Posterior vena cava (tissue), 2 donors: Measurements from ENCODE around the gene BLVRA. TPM values are rescaled to one million over a fixed set of nuclear protein-coding genes. Genes with fewer than 3 reads are reported as not detected.
"Not testable (repeated sequence)": the region's sequence is repeated elsewhere in the genome, so short reads cannot be mapped to it uniquely, and the experiment has no call there.

Source experiments
- DNase-seq: peaks from one replicate; pipeline ENCODE4 v3.0.0-alpha.2; 2020; ENCODE audit warnings: low spot score
- intact Hi-C, 2 donors: fragments of 100-400 bp; cut with DNase I; formaldehyde crosslinking; loops; one replicate each; pipeline versions ENCODE4 v1.14.1 to v1.14.2; 2022 to 2023
- total RNA-seq, 2 donors: library from RNA; stranded (reverse); fragmentation: NEBNext Ultra II Directional; extraction: Animal tissue kit (Norgen Biotek cat#: 25700); gene quantifications; one replicate each; pipeline ENCODE4 v1.2.1, GENCODE V29; 2021
- donor health status: DM: yes; HTN: yes; CAD: no.
- donor health status: DM: yes; HTN: yes; CAD: no.

BLVRA gene
- total RNA-seq, 2 donors from 2014 or later: 54.2 to 63.0 TPM

GRCh38 chr7:43764807-43765491, 6.5 kb downstream of the BLVRA start:
- DNase-seq: peak; percentile 34
- intact Hi-C loops: no loop called here

DNA sequence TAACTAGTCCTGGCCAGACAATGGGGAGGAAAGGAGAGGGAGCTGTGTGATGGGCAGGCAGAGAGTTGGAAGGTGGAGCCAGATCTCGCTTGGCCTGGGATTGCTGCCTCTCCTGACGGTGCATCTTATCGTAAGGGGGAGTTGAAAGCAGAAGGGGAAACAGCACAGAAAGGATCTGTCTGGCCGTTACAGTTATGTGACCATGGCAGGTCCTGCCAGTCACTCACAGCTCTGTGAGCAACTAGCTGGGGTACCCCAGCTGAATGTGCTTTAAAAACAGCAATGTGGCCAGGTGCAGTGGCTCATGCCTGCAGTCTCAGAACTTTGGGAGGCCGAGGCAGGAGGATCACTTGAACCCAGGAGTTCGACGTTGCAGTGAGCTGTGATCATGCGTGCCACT, 8.1 kb downstream of the BLVRA start:
- peak; percentile 37 for DNase-seq
- intact Hi-C loops: no loop called here

DNA sequence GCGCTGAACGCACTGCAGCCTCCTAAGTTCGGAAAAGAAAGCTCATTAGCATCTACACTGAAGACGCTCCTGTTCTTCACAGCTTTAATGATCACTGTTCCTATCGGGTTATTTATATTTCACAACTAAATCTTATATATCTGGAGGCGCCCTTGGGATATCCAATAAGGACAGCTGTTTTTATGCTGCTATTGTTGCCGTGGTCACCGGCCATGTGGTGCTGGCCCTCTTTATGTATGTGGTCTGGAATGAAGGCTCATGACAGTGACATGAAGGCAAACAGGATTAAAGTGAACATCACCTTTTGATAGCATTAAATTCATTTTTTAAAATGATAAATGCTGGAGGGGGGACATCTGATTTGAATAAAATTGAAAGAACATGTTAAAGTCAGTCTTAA, 8.8 kb downstream of the BLVRA start:
- intact Hi-C loops: no loop called here
- peak; percentile 62 for DNase-seq

GRCh38 chr7:43768201-43768886, 9.9 kb downstream of the BLVRA start:
- peak; percentile 44 for DNase-seq
- intact Hi-C loops: no loop called here

DNA sequence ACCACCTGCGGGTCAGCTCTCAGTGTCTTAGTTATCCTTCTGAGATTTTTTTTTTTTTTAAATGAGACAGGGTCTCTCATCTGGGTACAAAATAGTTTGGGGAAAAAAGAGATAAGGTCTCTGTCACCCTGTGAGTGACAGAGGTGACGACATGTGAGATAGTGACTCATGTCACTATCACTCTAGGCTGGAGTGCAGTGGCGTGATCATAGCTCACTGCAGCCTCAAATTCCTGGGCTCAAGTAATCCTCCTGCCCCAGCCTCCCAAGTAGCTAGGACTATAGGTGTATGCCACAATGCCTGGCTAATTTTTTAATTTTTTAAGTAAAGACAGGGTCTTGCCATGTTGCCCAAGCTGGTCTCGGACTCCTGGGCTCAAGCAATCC, 10.4 kb downstream of the BLVRA start:
- peak; percentile 44 for DNase-seq
- intact Hi-C loops: no loop called here

DNA sequence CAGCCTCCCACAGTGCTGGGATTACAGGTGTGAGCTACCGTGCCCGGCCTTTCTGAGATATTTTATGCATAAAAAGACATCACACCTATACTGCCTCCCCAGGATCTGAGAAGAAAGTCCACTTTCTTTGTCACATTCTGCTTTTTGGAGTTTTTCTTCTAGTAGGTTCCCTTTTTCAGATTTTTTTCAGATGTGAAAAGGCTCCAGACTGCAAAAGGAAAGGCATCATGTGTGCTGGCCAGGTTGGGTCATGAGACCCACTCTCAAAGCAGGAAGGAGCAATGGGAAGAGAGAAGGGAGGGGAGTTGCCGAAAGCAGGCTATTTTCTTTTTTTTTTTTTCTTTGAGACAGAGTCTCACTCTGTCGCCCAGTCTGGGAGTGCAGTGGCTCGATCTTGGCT, 10.8 kb downstream of the BLVRA start:
- no peak for DNase-seq
- intact Hi-C loops: no loop called here

GRCh38 chr7:43769791-43770465, 11.4 kb downstream of the BLVRA start:
- intact Hi-C loops: no loop called here
- peak; percentile 52 for DNase-seq

GRCh38 chr7:43771128-43771527, 12.6 kb downstream of the BLVRA start:
- no peak for DNase-seq
- intact Hi-C loops: no loop called here

DNA sequence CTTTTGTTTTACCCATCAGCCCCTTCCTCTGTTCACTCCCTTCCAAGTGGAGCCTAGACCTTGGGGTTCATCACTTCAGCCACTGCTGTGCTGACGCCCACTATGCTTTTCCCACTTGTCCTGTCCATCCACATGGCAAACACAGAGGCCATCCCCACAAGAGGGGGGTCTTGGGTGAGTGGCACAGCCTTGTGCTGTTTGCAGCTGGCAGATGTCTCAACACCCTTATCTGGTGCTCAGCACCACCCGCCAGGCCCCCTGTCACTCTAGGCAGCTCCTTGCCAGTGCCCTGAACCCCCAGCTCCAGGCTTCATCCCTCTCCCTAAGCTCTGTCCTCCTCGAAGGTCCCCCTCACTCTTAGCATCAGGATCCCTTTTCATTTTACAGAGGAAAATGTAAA, 13.1 kb downstream of the BLVRA start:
- intact Hi-C loops: no loop called here
- peak; percentile 24 for DNase-seq

GRCh38 chr7:43773268-43773667, 14.8 kb downstream of the BLVRA start:
- DNase-seq, intact Hi-C loops: not testable (repeated sequence)

GRCh38 chr7:43775255-43775654, 16.8 kb downstream of the BLVRA start:
- DNase-seq, intact Hi-C loops: not testable (repeated sequence)

DNA sequence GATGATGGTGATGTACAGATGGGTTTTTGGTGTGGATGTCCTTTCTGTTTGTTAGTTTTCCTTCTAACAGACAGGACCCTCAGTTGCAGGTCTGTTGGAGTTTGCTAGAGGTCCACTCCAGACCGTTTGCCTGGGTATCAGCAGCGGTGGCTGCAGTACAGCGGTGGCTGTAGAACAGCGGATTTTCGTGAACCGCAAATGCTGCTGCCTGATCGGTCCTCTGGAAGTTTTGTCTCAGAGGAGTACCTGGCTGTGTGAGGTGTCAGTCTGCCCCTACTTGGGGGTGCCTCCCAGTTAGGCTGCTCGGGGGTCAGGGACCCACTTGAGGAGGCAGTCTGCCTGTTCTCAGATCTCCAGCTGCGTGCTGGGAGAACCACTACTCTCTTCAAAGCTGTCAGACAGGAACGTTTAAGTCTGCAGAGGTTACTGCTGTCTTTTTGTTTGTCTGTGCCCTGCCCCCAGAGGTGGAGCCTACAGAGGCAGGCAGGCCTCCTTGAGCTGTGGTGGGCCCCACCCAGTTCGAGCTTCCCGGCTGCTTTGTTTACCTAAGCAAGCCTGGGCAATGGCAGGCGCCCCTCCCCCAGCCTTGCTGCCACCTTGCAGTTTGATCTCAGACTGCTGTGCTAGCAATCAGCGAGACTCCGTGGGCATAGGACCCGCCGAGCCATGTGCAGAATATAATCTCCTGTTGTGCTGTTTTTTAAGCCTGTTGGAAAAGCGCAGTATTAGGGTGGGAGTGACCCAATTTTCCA, 20.0 kb downstream of the BLVRA start:
- intact Hi-C loops: not testable (repeated sequence)

GRCh38 chr7:43779045-43779812, 20.7 kb downstream of the BLVRA start:
- peak; percentile 55 for DNase-seq
- intact Hi-C loops: no loop called here

More for the DNA sequence above, 20.0 kb downstream of the BLVRA start:
- DNase-seq: not testable (repeated sequence)

- intact Hi-C loops: no loop called here
- DNase-seq: peak; percentile 74
These were observed 23.5 kb downstream of the BLVRA start for GRCh38 chr7:43781726-43782607.

GRCh38 chr7:43782768-43783555, 24.5 kb downstream of the BLVRA start:
- no peak for DNase-seq

DNA sequence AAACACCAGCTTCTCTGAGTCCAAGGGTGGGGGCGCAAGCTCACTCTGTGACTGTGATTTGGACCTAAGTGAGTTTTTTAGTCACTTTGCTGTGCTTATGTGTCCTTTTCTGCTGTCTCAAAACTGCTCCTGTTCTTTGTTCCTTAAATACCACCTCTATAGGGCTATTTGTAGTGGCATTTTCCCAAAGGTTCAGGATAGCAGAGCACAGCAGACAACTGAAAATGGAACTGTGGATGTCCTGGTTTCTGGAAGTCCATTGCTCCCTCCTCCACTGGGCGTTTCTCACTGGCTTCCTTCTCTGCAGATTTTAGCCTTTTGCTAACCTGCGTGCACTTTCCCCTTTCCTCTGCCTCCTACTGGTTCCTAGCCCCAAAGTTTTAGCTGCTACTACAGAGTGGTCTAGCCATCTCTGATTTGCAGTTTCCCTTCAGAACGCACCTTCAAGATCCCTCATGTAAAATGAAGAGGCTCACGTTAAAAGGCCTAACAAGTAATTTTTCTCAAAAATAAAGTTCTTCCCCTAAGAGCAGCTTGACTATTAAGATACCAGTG, 25.6 kb downstream of the BLVRA start:
- intact Hi-C loops: no loop called here
- DNase-seq: no peak

More at GRCh38 chr7:43782768-43783555, 24.5 kb downstream of the BLVRA start:
- intact Hi-C loops: no loop called here

- intact Hi-C loops: not testable (repeated sequence)
- DNase-seq: peak; percentile 17
These were observed 26.2 kb downstream of the BLVRA start for GRCh38 chr7:43784585-43785087.
